Measurements from ENCODE around the gene SIGMAR1.

- TF ChIP-seq POLR2AphosphoS5 (IDR thresholded peaks at IDR 0.05) (no peak), RAD21 (conservative IDR thresholded peaks at IDR 0.05) (no peak), EP300 (conservative IDR thresholded peaks at IDR 0.05; ENCODE audit: poor library complexity, severe bottlenecking) (no peak), SMC3 (conservative IDR thresholded peaks at IDR 0.05; ENCODE audit: poor library complexity) (no peak), CTCF (IDR thresholded peaks at IDR 0.05; ENCODE audit: poor library complexity, severe bottlenecking) (no peak), EZH2 (IDR thresholded peaks at IDR 0.05; ENCODE audit: borderline replicate concordance, insufficient read depth, low read length, poor library complexity, severe bottlenecking) (no peak), TAF1 (IDR thresholded peaks at IDR 0.05; ENCODE audit: low read depth) (no peak)
Measured at GRCh38 chr9:34662526-34663302, 25.1 kb upstream of the SIGMAR1 start, which contains the start of gene CCL27.
